Testis (tissue), 2 donors: ENCODE data around the gene FBXL14.

Source experiments
- POLR2A ChIP-seq: fragments of 450-650 bp; IDR thresholded peaks from one replicate; pipeline ENCODE4 v1.6.1; 2017; ENCODE audit warnings: antibody characterized with exemption, mild to moderate bottlenecking, moderate library complexity
- TF ChIP-seq, protein P1 (sequence below), 3 experiments: fragments of 450-650 bp in 2 of 3; fragments of 200-600 bp in 1 of 3; sonication (generic) in 1 of 3; IDR thresholded peaks; one replicate each; pipeline ENCODE4 v1.5.1; 2016 to 2019; ENCODE audit warnings: antibody characterized with exemption in 3 of 3, mild to moderate bottlenecking in 2 of 3, moderate library complexity in 1 of 3

- TF ChIP-seq, protein P1, sequence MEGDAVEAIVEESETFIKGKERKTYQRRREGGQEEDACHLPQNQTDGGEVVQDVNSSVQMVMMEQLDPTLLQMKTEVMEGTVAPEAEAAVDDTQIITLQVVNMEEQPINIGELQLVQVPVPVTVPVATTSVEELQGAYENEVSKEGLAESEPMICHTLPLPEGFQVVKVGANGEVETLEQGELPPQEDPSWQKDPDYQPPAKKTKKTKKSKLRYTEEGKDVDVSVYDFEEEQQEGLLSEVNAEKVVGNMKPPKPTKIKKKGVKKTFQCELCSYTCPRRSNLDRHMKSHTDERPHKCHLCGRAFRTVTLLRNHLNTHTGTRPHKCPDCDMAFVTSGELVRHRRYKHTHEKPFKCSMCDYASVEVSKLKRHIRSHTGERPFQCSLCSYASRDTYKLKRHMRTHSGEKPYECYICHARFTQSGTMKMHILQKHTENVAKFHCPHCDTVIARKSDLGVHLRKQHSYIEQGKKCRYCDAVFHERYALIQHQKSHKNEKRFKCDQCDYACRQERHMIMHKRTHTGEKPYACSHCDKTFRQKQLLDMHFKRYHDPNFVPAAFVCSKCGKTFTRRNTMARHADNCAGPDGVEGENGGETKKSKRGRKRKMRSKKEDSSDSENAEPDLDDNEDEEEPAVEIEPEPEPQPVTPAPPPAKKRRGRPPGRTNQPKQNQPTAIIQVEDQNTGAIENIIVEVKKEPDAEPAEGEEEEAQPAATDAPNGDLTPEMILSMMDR (IDR thresholded peaks at IDR 0.05) = no peak
- no peak for TF ChIP-seq POLR2A
These were observed 34.4 kb upstream of the FBXL14 start, which contains the start of gene WNT5B for GRCh38 chr12:1628666-1629337.
